Measurements from ENCODE around the gene MARK4. TPM values are rescaled to one million over a fixed set of nuclear protein-coding genes. Genes with fewer than 3 reads are reported as not detected.

The MARK4 gene
- total RNA-seq, 1 donor from 2014 or later: 16.7 TPM

- no peak overlapping the region for H3K4me3 ChIP-seq
- H3K36me3 ChIP-seq: no peaks in the 10 kb centered on the region
- no peak overlapping the region for H3K27ac ChIP-seq
- no peak for TF ChIP-seq POLR2AphosphoS5 (IDR thresholded peaks at IDR 0.05; ENCODE audit: insufficient read depth in 1 of 2, low read depth in 1 of 2)
- no peak for TF ChIP-seq CTCF (IDR thresholded peaks at IDR 0.05)
- no peak for TF ChIP-seq POLR2A (IDR thresholded peaks at IDR 0.05)
- H3K27me3 ChIP-seq: no peaks in the 10 kb centered on the region
- no peaks in the 10 kb centered on the region for H3K9me3 ChIP-seq
- H3K4me1 ChIP-seq: peaks cover 42% of the 10 kb centered on the region
- no peak for DNase-seq (ENCODE audit: extremely low spot score in 2 of 2)
- intact Hi-C loops (cut with DNase I): no loop called here
These were observed 4.6 kb downstream of the MARK4 start for GRCh38 chr19:45255611-45256157.

GRCh38 chr19:45256836-45257235 is 5.8 kb downstream of the MARK4 start:
- Histone ChIP-seq H3K4me1 (peaks cover 39% of the 10 kb centered on the region), H3K9me3 (no peaks in the 10 kb centered on the region), H3K36me3 (no peaks in the 10 kb centered on the region), H3K27ac (no peak overlapping the region), H3K27me3 (no peaks in the 10 kb centered on the region), H3K4me3 (no peak overlapping the region)
- no peak for DNase-seq (ENCODE audit: extremely low spot score in 2 of 2)
- intact Hi-C loops (cut with DNase I): no loop called here
- TF ChIP-seq CTCF (IDR thresholded peaks at IDR 0.05) (no peak), POLR2AphosphoS5 (IDR thresholded peaks at IDR 0.05; ENCODE audit: insufficient read depth in 1 of 2, low read depth in 1 of 2) (no peak)

- peaks cover 19% of the 10 kb centered on the region for H3K4me1 ChIP-seq
- no peak overlapping the region for H3K4me3 ChIP-seq
- intact Hi-C loops (cut with DNase I): no loop called here
- no peak overlapping the region for H3K27ac ChIP-seq
- no peak for DNase-seq (ENCODE audit: extremely low spot score in 2 of 2)
- no peaks in the 10 kb centered on the region for H3K9me3 ChIP-seq
- TF ChIP-seq POLR2A (IDR thresholded peaks at IDR 0.05) (no peak), POLR2AphosphoS5 (IDR thresholded peaks at IDR 0.05; ENCODE audit: insufficient read depth in 1 of 2, low read depth in 1 of 2) (no peak), CTCF (IDR thresholded peaks at IDR 0.05) (no peak)
- H3K36me3 ChIP-seq: no peaks in the 10 kb centered on the region
- H3K27me3 ChIP-seq: no peaks in the 10 kb centered on the region
These were observed 7.8 kb downstream of the MARK4 start for GRCh38 chr19:45258862-45259261.

- TF ChIP-seq POLR2AphosphoS5 (IDR thresholded peaks at IDR 0.05; ENCODE audit: insufficient read depth in 1 of 2, low read depth in 1 of 2) (no peak), POLR2A (IDR thresholded peaks at IDR 0.05) (no peak), CTCF (IDR thresholded peaks at IDR 0.05) (no peak)
These were observed 11.5 kb downstream of the MARK4 start for GRCh38 chr19:45262570-45262969.

GRCh38 chr19:45263013-45263412 is 11.9 kb downstream of the MARK4 start:
- intact Hi-C loops (cut with DNase I): no loop called here
- no peak for TF ChIP-seq CTCF (IDR thresholded peaks at IDR 0.05)
- TF ChIP-seq POLR2AphosphoS5 (IDR thresholded peaks at IDR 0.05; ENCODE audit: insufficient read depth in 1 of 2, low read depth in 1 of 2): no peak
- no peak for TF ChIP-seq POLR2A (IDR thresholded peaks at IDR 0.05)
- Histone ChIP-seq H3K27me3 (no peaks in the 10 kb centered on the region), H3K36me3 (peaks cover 0 to 11% of the 10 kb centered on the region in 2 donors), H3K27ac (no peak overlapping the region), H3K4me1 (no peaks in the 10 kb centered on the region), H3K9me3 (no peaks in the 10 kb centered on the region), H3K4me3 (no peak overlapping the region)
- no peak for DNase-seq (ENCODE audit: extremely low spot score in 2 of 2)

More at GRCh38 chr19:45262570-45262969, 11.5 kb downstream of the MARK4 start:
- H3K4me3 ChIP-seq: no peak overlapping the region
- no peaks in the 10 kb centered on the region for H3K27me3 ChIP-seq
- no peak overlapping the region for H3K27ac ChIP-seq
- DNase-seq (ENCODE audit: extremely low spot score in 2 of 2): no peak
- no peaks in the 10 kb centered on the region for H3K9me3 ChIP-seq
- peaks cover 0 to 10% of the 10 kb centered on the region in 2 donors for H3K36me3 ChIP-seq
- intact Hi-C loops (cut with DNase I): no loop called here
- H3K4me1 ChIP-seq: no peaks in the 10 kb centered on the region
